GM10266 (cell line): ENCODE measurements around the gene ACO1.

Experiments
- DNase-seq: peaks from one replicate; pipeline ENCODE4 v3.0.0; 2012; ENCODE audit errors: extremely low spot score
- TF ChIP-seq, protein P1 (sequence below): IDR thresholded peaks from 2 replicates; pipeline ENCODE4 v1.5.1; 2012; ENCODE audit warnings: mild to moderate bottlenecking, low read depth; ENCODE audit not compliant: control insufficient read depth, insufficient read depth; ENCODE audit errors: missing control alignments

The ACO1 gene

DNA sequence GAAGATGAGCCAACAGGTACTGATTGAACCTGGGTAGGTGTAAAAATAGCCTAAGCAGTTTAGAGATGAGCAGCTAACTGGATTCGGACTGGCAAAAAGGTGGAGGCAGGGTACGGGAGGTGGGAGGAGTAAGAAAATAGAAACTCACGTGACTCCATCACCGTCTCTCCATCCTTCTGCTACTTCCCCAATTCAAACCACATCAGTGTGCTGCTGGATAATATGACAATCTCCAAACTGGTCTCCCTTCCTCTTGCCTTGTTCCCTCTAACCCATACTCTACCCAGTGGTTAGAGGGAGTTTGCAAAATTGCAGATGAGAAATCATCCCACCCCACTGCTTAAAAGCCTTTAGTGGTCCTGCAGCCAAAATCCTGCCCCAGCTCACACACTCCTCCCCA, 98.9 kb downstream of the ACO1 start:
- no peak for DNase-seq

DNA sequence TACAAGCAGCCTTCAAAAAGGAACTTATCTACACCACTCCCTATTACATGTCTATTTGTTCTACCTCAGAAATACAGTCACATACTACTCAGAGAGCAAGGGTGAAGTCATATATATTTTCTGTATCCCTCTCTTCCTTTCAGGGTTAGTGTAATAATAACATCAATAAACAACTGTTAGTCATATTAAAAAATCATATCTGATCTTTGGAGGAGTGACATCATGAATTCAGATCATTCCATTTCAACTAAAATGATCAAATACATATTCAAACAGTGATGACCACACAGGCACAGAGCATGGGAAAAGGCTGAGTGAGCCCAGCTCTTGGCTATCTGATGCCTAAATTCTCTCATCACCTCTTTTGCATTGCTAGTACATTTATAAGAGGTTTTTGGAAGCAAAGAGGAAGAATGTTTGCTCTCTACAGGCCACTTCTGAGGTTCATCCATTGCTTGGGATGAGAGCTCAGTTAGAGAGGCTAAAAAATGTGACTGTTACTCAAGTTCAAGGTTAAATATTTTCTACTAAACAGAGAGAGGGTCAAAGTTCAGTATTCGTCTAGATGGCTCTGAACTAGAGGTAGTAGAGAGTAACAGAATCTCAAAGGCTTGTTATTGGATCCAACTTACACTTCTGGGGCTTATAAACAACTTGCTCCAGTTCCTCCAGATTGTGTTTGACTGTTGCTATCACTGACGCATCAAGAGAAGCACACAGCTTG, 102.6 kb downstream of the ACO1 start:
- TF ChIP-seq, protein P1, sequence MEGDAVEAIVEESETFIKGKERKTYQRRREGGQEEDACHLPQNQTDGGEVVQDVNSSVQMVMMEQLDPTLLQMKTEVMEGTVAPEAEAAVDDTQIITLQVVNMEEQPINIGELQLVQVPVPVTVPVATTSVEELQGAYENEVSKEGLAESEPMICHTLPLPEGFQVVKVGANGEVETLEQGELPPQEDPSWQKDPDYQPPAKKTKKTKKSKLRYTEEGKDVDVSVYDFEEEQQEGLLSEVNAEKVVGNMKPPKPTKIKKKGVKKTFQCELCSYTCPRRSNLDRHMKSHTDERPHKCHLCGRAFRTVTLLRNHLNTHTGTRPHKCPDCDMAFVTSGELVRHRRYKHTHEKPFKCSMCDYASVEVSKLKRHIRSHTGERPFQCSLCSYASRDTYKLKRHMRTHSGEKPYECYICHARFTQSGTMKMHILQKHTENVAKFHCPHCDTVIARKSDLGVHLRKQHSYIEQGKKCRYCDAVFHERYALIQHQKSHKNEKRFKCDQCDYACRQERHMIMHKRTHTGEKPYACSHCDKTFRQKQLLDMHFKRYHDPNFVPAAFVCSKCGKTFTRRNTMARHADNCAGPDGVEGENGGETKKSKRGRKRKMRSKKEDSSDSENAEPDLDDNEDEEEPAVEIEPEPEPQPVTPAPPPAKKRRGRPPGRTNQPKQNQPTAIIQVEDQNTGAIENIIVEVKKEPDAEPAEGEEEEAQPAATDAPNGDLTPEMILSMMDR = no peak
- DNase-seq = no peak

More for the DNA sequence above, 98.9 kb downstream of the ACO1 start:
- TF ChIP-seq, protein P1 = no peak

- TF ChIP-seq, protein P1 = no peak
- DNase-seq = no peak
Observed at GRCh38 chr9:32487981-32488380, 103.5 kb downstream of the ACO1 start.

GRCh38 chr9:32490601-32491000, 106.2 kb downstream of the ACO1 start:
- DNase-seq = no peak
- TF ChIP-seq, protein P1 = no peak

GRCh38 chr9:32497921-32498320, 113.5 kb downstream of the ACO1 start:
- no peak for DNase-seq
- TF ChIP-seq, protein P1 = no peak

- DNase-seq = no peak
- TF ChIP-seq, protein P1 = no peak
Observed at GRCh38 chr9:32500768-32501167, 116.3 kb downstream of the ACO1 start.

DNA sequence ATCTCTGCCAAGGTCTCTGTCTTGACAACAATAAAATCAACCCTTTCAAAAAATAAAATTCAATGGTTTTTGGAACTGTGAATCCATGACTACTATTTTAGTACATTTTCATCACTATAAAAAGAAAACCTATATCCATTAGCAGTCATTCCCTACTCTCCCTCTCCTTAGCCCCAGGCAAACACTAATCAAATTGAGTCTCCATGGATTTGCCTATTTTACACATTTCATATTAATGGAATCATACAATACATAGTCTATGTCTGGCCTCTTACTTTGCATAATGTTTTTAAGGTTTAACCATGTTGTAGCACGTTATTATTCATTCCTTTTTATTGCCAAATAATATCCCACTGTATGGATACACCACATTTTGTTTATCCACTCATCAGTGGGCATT, 117.4 kb downstream of the ACO1 start:
- no peak for DNase-seq
- TF ChIP-seq, protein P1 = no peak
